IMR-90 (cell line): Measurements from ENCODE around the gene SRGAP3. TPM values are rescaled to one million over a fixed set of nuclear protein-coding genes. Genes with fewer than 3 reads are reported as not detected.

Experiments used
- ATAC-seq: fragments of 200-7000 bp; cut with Tn5 transposase; 2 replicates; pipeline ENCODE4 v1.9.1; 2020; ENCODE audit warnings: low read depth, mild to moderate bottlenecking, moderate library complexity
- BruUV-seq: library from RNA; stranded (reverse); fragments of 400-500 nt; replicated peaks from 2 replicates; lab custom pipeline; 2021; lab: Mats Ljungman, UMichigan
- CTCF ChIA-PET: fragments of 300-600 bp; formaldehyde crosslinking; extraction: SDS; loops from one replicate; lab custom pipeline; 2021; ENCODE audit warnings: antibody characterized with exemption; lab: Yijun Ruan, JAX
- POLR2A ChIA-PET: fragments of 300-600 bp; sonication (Branson Sonifier 250); formaldehyde crosslinking; loops from one replicate; lab custom pipeline; 2022; ENCODE audit warnings: antibody characterized with exemption; ENCODE audit not compliant: unreplicated experiment; lab: Charles Lee
- DNase-seq: peaks from one replicate; pipeline ENCODE4 v3.0.0; 2013
- H2AFZ ChIP-seq: replicated peaks from 2 replicates; pipeline ENCODE3; 2013; ENCODE audit warnings: low read length, mild to moderate bottlenecking; ENCODE audit not compliant: poor library complexity
- H2AK5ac ChIP-seq: 2 replicates; pipeline ENCODE4 v1.6.1; 2013; ENCODE audit warnings: low read depth, low read length, inconsistent platforms
- H2AK9ac ChIP-seq: replicated peaks from 2 replicates; pipeline ENCODE3; 2013; ENCODE audit warnings: mild to moderate bottlenecking, low read depth, low read length, moderate library complexity; ENCODE audit not compliant: poor library complexity
- H2BK120ac ChIP-seq: 2 replicates; pipeline ENCODE4 v1.6.1; 2013; ENCODE audit warnings: low read depth, low read length, inconsistent platforms
- H2BK15ac ChIP-seq: 3 replicates; pipeline ENCODE4 v1.6.1; 2013; ENCODE audit warnings: low read depth, low read length, inconsistent platforms
- H2BK20ac ChIP-seq: 2 replicates; pipeline ENCODE4 v1.6.1; 2013; ENCODE audit warnings: low read depth, mild to moderate bottlenecking, inconsistent platforms, low read length, moderate library complexity
- H2BK5ac ChIP-seq: 2 replicates; pipeline ENCODE4 v1.6.1; 2013; ENCODE audit warnings: mild to moderate bottlenecking, low read depth, low read length, inconsistent platforms; ENCODE audit not compliant: poor library complexity, severe bottlenecking
- H3K14ac ChIP-seq: replicated peaks from 2 replicates; pipeline ENCODE4 v1.6.1; 2013; ENCODE audit warnings: low read depth, low read length, inconsistent platforms
- H3K18ac ChIP-seq: 2 replicates; pipeline ENCODE4 v1.6.1; 2013; ENCODE audit warnings: low read depth, low read length, control low read depth
- H3K23ac ChIP-seq: 2 replicates; pipeline ENCODE4 v1.6.1; 2013; ENCODE audit warnings: low read depth, low read length, inconsistent platforms
- H3K27ac ChIP-seq: 2 replicates; pipeline ENCODE4 v1.5.1; 2013; ENCODE audit warnings: mild to moderate bottlenecking, control low read depth, low read length; ENCODE audit not compliant: insufficient read depth
- H3K27me3 ChIP-seq: 2 replicates; pipeline ENCODE4 v1.6.1; 2013; ENCODE audit warnings: low read length; ENCODE audit not compliant: control insufficient read depth, insufficient read depth
- H3K36me3 ChIP-seq: 2 replicates; pipeline ENCODE4 v1.6.1; 2013; ENCODE audit warnings: low read length, mixed read lengths; ENCODE audit not compliant: control insufficient read depth, insufficient read depth
- H3K4ac ChIP-seq: 2 replicates; pipeline ENCODE4 v1.6.1; 2013; ENCODE audit warnings: low read depth, low read length, inconsistent platforms
- H3K4me1 ChIP-seq: 2 replicates; pipeline ENCODE4 v1.6.1; 2013; ENCODE audit warnings: low read length, mixed read lengths; ENCODE audit not compliant: control insufficient read depth, insufficient read depth
- H3K4me2 ChIP-seq: 2 replicates; pipeline ENCODE4 v1.6.1; 2013; ENCODE audit warnings: low read depth, mild to moderate bottlenecking, control low read depth, low read length, moderate library complexity
- H3K4me3 ChIP-seq: 2 replicates; pipeline ENCODE4 v1.5.1; 2013; ENCODE audit warnings: low read depth, mild to moderate bottlenecking, control low read depth, low read length, moderate library complexity; ENCODE audit not compliant: insufficient read depth
- H3K56ac ChIP-seq: 2 replicates; pipeline ENCODE4 v1.6.1; 2013; ENCODE audit warnings: low read length, inconsistent platforms; ENCODE audit not compliant: insufficient read depth; ENCODE audit errors: extremely low read depth
- H3K79me1 ChIP-seq, 2 experiments: 2 replicates each; pipeline ENCODE4 v1.6.1; 2013; ENCODE audit warnings: low read length in 2 of 2, inconsistent platforms in 1 of 2, low read depth in 1 of 2
- H3K9ac ChIP-seq: 2 replicates; pipeline ENCODE4 v1.6.1; 2013; ENCODE audit warnings: low read depth, low read length, control low read depth
- H3K9me1 ChIP-seq: 2 replicates; pipeline ENCODE4 v1.6.1; 2013; ENCODE audit warnings: low read length, inconsistent platforms; ENCODE audit not compliant: insufficient read depth
- H3K9me3 ChIP-seq: 2 replicates; pipeline ENCODE4 v1.6.1; 2013; ENCODE audit warnings: low read length; ENCODE audit not compliant: control insufficient read depth, insufficient read depth
- H4K20me1 ChIP-seq: 2 replicates; pipeline ENCODE4 v1.6.1; 2013; ENCODE audit warnings: low read length, inconsistent platforms; ENCODE audit not compliant: insufficient read depth
- H4K5ac ChIP-seq: 2 replicates; pipeline ENCODE4 v1.6.1; 2013; ENCODE audit warnings: mild to moderate bottlenecking, low read depth, low read length, control low read depth
- H4K8ac ChIP-seq, 2 experiments: 2 replicates each; pipeline ENCODE4 v1.6.1; 2013; ENCODE audit warnings: low read depth in 2 of 2, low read length in 2 of 2, control low read depth in 1 of 2, inconsistent platforms in 1 of 2
- H4K91ac ChIP-seq: 2 replicates; pipeline ENCODE4 v1.6.1; 2013; ENCODE audit warnings: low read depth, low read length, inconsistent platforms; ENCODE audit not compliant: insufficient read depth
- BHLHE40 ChIP-seq: fragments of 150-350 bp; IDR thresholded peaks from 2 replicates; pipeline ENCODE4 v1.6.1; 2016; ENCODE audit warnings: mild to moderate bottlenecking, low read depth, low read length
- CEBPB ChIP-seq: IDR thresholded peaks from 2 replicates; pipeline ENCODE4 v1.6.1; 2012; ENCODE audit warnings: low read depth, low read length, improper control_type of control experiment
- CHD1 ChIP-seq: IDR thresholded peaks from 2 replicates; pipeline ENCODE4 v1.6.1; 2012; ENCODE audit warnings: low read depth, low read length, improper control_type of control experiment
- ELK1 ChIP-seq: fragments of 150-350 bp; IDR thresholded peaks from 2 replicates; pipeline ENCODE4 v1.6.1; 2016; ENCODE audit warnings: low read depth, mild to moderate bottlenecking, low read length, moderate library complexity, borderline replicate concordance
- FOS ChIP-seq: fragments of 150-350 bp; IDR thresholded peaks from 2 replicates; pipeline ENCODE4 v1.6.1; 2016; ENCODE audit warnings: low read depth, low read length
- MAFK ChIP-seq: IDR thresholded peaks from 2 replicates; pipeline ENCODE4 v1.6.1; 2012; ENCODE audit warnings: low read depth, low read length, improper control_type of control experiment
- MAZ ChIP-seq: IDR thresholded peaks from 2 replicates; pipeline ENCODE4 v1.6.1; 2012; ENCODE audit warnings: low read depth, mild to moderate bottlenecking, low read length, improper control_type of control experiment, moderate library complexity, borderline replicate concordance
- MXI1 ChIP-seq: IDR thresholded peaks from 2 replicates; pipeline ENCODE4 v1.6.1; 2012; ENCODE audit warnings: low read depth, mild to moderate bottlenecking, low read length, moderate library complexity, borderline replicate concordance
- NFE2L2 ChIP-seq: fragments of 150-350 bp; IDR thresholded peaks from 2 replicates; pipeline ENCODE4 v1.6.1; 2016; ENCODE audit warnings: low read depth, mild to moderate bottlenecking, low read length
- POLR2A ChIP-seq: IDR thresholded peaks from 2 replicates; pipeline ENCODE4 v1.6.1; 2012; ENCODE audit warnings: mild to moderate bottlenecking, low read depth, low read length
- RAD21 ChIP-seq: IDR thresholded peaks from 2 replicates; pipeline ENCODE4 v1.6.1; 2012; ENCODE audit warnings: low read length, improper control_type of control experiment
- RFX5 ChIP-seq: IDR thresholded peaks from 2 replicates; pipeline ENCODE4 v1.8.0; 2012; ENCODE audit warnings: low read depth, mild to moderate bottlenecking, low read length, moderate library complexity
- WGBS, 2 experiments: methylation state at CpG; one replicate each; pipeline versions ENCODE4 v1.1.5 to v1.1.7; 2013; ENCODE audit warnings: missing lambda C conversion rate in 2 of 2; ENCODE audit not compliant: insufficient read length in 1 of 2; ENCODE audit errors: extremely low coverage in 2 of 2; 5-methylcytosine and 5-hydroxymethylcytosine counted together
- dilution Hi-C: fragments of 300-500 bp; cut with HindIII; formaldehyde crosslinking; loops from one replicate; pipeline ENCODE4 v1.14.3; 2018; ENCODE audit warnings: low sequenced_read_pairs; ENCODE audit not compliant: unreplicated experiment
- in situ Hi-C: fragments of 300-500 bp; cut with MboI; formaldehyde crosslinking; loops from 3 replicates; pipeline ENCODE4 v1.14.3; 2019; ENCODE audit warnings: low sequenced_read_pairs, inconsistent platforms, mixed read lengths
- intact Hi-C: fragments of 100-400 bp; cut with micrococcal nuclease; formaldehyde crosslinking; loops from 2 replicates; pipeline ENCODE4 v1.10.0; 2022
- polyA plus RNA-seq, 3 experiments: library from polyadenylated mRNA; depleted of rRNA; stranded (reverse); fragments of >200 nt; gene quantifications; 2 replicates each; pipeline ENCODE4 v1.2.3, GENCODE V29; 2012; ENCODE audit warnings: low replicate concordance in 1 of 3
- total RNA-seq: library from RNA; depleted of rRNA; stranded (reverse); fragments of >200 nt; gene quantifications from 2 replicates; pipeline ENCODE4 v1.2.3, GENCODE V29; 2012
- TF ChIP-seq, protein P1 (sequence below): conservative IDR thresholded peaks from 2 replicates; pipeline ENCODE4 v1.5.1; 2012; ENCODE audit warnings: mild to moderate bottlenecking, low read depth, low read length, improper control_type of control experiment
- TF ChIP-seq, protein P2 (sequence below): fragments of 150-350 bp; IDR thresholded peaks from 2 replicates; pipeline ENCODE4 v1.6.1; 2017; ENCODE audit warnings: mild to moderate bottlenecking, antibody characterized with exemption, low read length, low read depth

Gene SRGAP3
- total and polyA plus RNA-seq, 2 of the 4 experiments (the other 2 are of a cell fraction): 0.68 to 1.4 TPM

DNA sequence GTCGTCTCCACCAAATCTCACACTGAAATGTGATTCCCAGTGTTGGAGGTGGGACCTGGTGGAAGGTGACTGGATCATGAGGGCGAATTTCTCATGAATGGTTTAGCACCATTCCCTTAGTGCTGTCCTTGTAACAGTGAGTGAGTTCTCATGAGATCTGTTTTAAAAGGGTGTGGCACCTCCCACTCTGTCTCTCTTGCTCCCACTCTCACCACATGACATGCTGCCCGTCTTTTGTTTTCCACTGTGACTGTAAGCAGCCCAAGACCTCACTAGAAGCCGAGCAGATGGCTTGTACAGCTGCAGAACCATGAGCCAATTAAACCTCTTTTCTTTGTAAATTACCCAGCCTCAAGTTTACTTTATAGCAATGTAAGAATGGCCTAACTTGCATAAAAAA is 307.3 kb downstream of the SRGAP3 start:
- Histone ChIP-seq H3K4me1 (peaks cover 8% of the 10 kb centered on the region; the same call in 1 of the 2 replicates), H2AK5ac (no peak overlapping the region), H4K20me1 (no peaks in the 10 kb centered on the region), H2BK5ac (no peak overlapping the region), H3K9ac (no peak overlapping the region), H3K79me1 (peaks cover 5 to 7% of the 10 kb centered on the region in 2 experiments; a peak in 3 of 4 replicates), H2BK120ac (no peak overlapping the region), H4K5ac (no peak overlapping the region), H4K91ac (no peak overlapping the region), H3K14ac (no peak overlapping the region), H3K4ac (no peak overlapping the region; the same call in 1 of the 2 replicates), H2AFZ (no peak overlapping the region), H3K9me1 (no peaks in the 10 kb centered on the region), H3K18ac (no peak overlapping the region), H3K4me2 (no peak overlapping the region), H2AK9ac (no peak overlapping the region), H3K56ac (no peak overlapping the region), H3K27ac (no peak overlapping the region), H3K27me3 (no peaks in the 10 kb centered on the region), H2BK15ac (no peak overlapping the region), H3K36me3 (peaks cover 6% of the 10 kb centered on the region), H3K9me3 (no peaks in the 10 kb centered on the region; the same call in 1 of the 2 replicates), H2BK20ac (0 out of 2 replicates have a peak overlapping the region, but pooled peaks have one; percentile 20), H4K8ac (no peak overlapping the region), H3K23ac (no peak overlapping the region), H3K4me3 (no peak overlapping the region)
- DNase-seq (no peak), ATAC-seq (no peak)
- intact Hi-C loops (no loop called here), in situ Hi-C loops (no loop called here), dilution Hi-C loops (no loop called here)
- 83% methylated on average over 1 of the region's 4 CpGs; no CpG with 5 or more reads in 1 of the 2 experiments for WGBS, 2 experiments
- ChIA-PET CTCF (interaction anchor here (1.6 kb wide), 1 partner anchor 13 kb away, joined by 3 read pairs; no protein-coding TSS in a partner anchor), POLR2A (no interaction called here)
- BruUV-seq: no TSS peak
- TF ChIP-seq RFX5: no peak
- no peak for TF ChIP-seq RAD21
- TF ChIP-seq POLR2A: no peak
- TF ChIP-seq CHD1: no peak
- TF ChIP-seq MXI1: no peak
- TF ChIP-seq MAFK: no peak
- TF ChIP-seq NFE2L2: no peak
- no peak for TF ChIP-seq MAZ
- no peak for TF ChIP-seq CEBPB
- no peak for TF ChIP-seq FOS
- TF ChIP-seq, protein P1, sequence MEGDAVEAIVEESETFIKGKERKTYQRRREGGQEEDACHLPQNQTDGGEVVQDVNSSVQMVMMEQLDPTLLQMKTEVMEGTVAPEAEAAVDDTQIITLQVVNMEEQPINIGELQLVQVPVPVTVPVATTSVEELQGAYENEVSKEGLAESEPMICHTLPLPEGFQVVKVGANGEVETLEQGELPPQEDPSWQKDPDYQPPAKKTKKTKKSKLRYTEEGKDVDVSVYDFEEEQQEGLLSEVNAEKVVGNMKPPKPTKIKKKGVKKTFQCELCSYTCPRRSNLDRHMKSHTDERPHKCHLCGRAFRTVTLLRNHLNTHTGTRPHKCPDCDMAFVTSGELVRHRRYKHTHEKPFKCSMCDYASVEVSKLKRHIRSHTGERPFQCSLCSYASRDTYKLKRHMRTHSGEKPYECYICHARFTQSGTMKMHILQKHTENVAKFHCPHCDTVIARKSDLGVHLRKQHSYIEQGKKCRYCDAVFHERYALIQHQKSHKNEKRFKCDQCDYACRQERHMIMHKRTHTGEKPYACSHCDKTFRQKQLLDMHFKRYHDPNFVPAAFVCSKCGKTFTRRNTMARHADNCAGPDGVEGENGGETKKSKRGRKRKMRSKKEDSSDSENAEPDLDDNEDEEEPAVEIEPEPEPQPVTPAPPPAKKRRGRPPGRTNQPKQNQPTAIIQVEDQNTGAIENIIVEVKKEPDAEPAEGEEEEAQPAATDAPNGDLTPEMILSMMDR: no peak
- no peak for TF ChIP-seq BHLHE40
- TF ChIP-seq ELK1: no peak
- TF ChIP-seq, protein P2, sequence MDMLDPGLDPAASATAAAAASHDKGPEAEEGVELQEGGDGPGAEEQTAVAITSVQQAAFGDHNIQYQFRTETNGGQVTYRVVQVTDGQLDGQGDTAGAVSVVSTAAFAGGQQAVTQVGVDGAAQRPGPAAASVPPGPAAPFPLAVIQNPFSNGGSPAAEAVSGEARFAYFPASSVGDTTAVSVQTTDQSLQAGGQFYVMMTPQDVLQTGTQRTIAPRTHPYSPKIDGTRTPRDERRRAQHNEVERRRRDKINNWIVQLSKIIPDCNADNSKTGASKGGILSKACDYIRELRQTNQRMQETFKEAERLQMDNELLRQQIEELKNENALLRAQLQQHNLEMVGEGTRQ: no peak
